ENCODE results near the gene ENGASE. TPM values are rescaled to one million over a fixed set of nuclear protein-coding genes. Genes with fewer than 3 reads are reported as not detected.

Gene ENGASE
- total and polyA plus RNA-seq, 2 experiments from 2014 or later, result 9.0 to 27.1 TPM

GRCh38 chr17:79133214-79133613, 58.6 kb downstream of the ENGASE start:
- no peaks in the 10 kb centered on the region; the same call in 2 of the 3 replicates for H3K9me3 Mint-ChIP-seq
- peaks cover 13% of the 10 kb centered on the region for H3K4me1 Mint-ChIP-seq
- no peak for TF ChIP-seq ZNF462 (CRISPR knock-in tag; IDR thresholded peaks at IDR 0.05)
- TF ChIP-seq EZH2phosphoT487 (IDR thresholded peaks at IDR 0.05; ENCODE audit: unreplicated experiment), result no peak
- no peak for TF ChIP-seq ZNF331 (CRISPR knock-in tag; IDR thresholded peaks at IDR 0.05; ENCODE audit: low read depth)
- TF ChIP-seq ETS1 (IDR thresholded peaks at IDR 0.05), result no peak
- no peak for TF ChIP-seq REST (IDR thresholded peaks at IDR 0.05; ENCODE audit: unreplicated experiment)
- TF ChIP-seq EZH2 (IDR thresholded peaks at IDR 0.05; ENCODE audit: low read depth, unreplicated experiment), result no peak
- no peak for TF ChIP-seq POLR2AphosphoS5 (IDR thresholded peaks at IDR 0.05; ENCODE audit: low read depth)
- TF ChIP-seq STAT1 (IDR thresholded peaks at IDR 0.05; ENCODE audit: unreplicated experiment), result no peak
- TF ChIP-seq CREB1 (CRISPR knock-in tag; IDR thresholded peaks at IDR 0.05; ENCODE audit: low read depth), result no peak
- no peak for TF ChIP-seq NANOG (IDR thresholded peaks at IDR 0.05; ENCODE audit: borderline replicate concordance)
- TF ChIP-seq ZNF114 (CRISPR knock-in tag; IDR thresholded peaks at IDR 0.05), result no peak
- no peak for TF ChIP-seq JUNB (IDR thresholded peaks at IDR 0.05; ENCODE audit: unreplicated experiment)
- H3K36me3 Mint-ChIP-seq (ENCODE audit: low read depth), result no peaks in the 10 kb centered on the region; the same call in 2 of the 3 replicates
- peaks cover 15% of the 10 kb centered on the region for H3K27me3 Mint-ChIP-seq (ENCODE audit: insufficient read depth, low read depth, poor library complexity)
- no peaks in the 10 kb centered on the region for H3K4me1 ChIP-seq (ENCODE audit: insufficient read depth)
- H3K27ac ChIP-seq (ENCODE audit: low read depth), result no peak overlapping the region
- no peak overlapping the region for H3K4me3 ChIP-seq
- no peaks in the 10 kb centered on the region for H3K9me2 ChIP-seq (ENCODE audit: insufficient read depth)
- H3K27me3 ChIP-seq (ENCODE audit: insufficient read depth), result no peaks in the 10 kb centered on the region
- no peak overlapping the region for H3K4me2 ChIP-seq
- H2AFZ ChIP-seq, result no peak overlapping the region
- no peaks in the 10 kb centered on the region for H3K36me3 ChIP-seq (ENCODE audit: insufficient read depth)
- H3K27ac Mint-ChIP-seq, result no peak overlapping the region
- ATAC-seq (no peak), DNase-seq (ENCODE audit: low spot score) (no peak)
- H4K20me1 ChIP-seq (replicated peaks; ENCODE audit: insufficient read depth), result no peaks in the 10 kb centered on the region
- H3F3A ChIP-seq (replicated peaks; ENCODE audit: low read depth), result no peaks in the 10 kb centered on the region
- no peak overlapping the region for H3K4me3 Mint-ChIP-seq
- H3K79me2 ChIP-seq (replicated peaks; ENCODE audit: insufficient read depth), result no peaks in the 10 kb centered on the region

All from GM23338 (cell line).